PC-3 (cell line): ENCODE results near the gene APOBR.

Source experiments
- CTCF ChIP-seq: fragments of 300-600 bp; sonication (generic); conservative IDR thresholded peaks from 2 replicates; pipeline ENCODE4 v1.5.1; 2017; ENCODE audit warnings: antibody characterized with exemption, low read depth, mild to moderate bottlenecking, low read length
- EZH2 ChIP-seq: fragments of 300-600 bp; sonication (generic); IDR thresholded peaks from one replicate; pipeline ENCODE4 v1.6.1; 2017; ENCODE audit warnings: antibody characterized with exemption, mild to moderate bottlenecking, low read length; ENCODE audit not compliant: unreplicated experiment
- EZH2phosphoT487 ChIP-seq: fragments of 300-600 bp; sonication (generic); IDR thresholded peaks from 2 replicates; pipeline ENCODE4 v1.6.1; 2018; ENCODE audit warnings: mild to moderate bottlenecking, antibody characterized with exemption, low read length, borderline replicate concordance

DNA sequence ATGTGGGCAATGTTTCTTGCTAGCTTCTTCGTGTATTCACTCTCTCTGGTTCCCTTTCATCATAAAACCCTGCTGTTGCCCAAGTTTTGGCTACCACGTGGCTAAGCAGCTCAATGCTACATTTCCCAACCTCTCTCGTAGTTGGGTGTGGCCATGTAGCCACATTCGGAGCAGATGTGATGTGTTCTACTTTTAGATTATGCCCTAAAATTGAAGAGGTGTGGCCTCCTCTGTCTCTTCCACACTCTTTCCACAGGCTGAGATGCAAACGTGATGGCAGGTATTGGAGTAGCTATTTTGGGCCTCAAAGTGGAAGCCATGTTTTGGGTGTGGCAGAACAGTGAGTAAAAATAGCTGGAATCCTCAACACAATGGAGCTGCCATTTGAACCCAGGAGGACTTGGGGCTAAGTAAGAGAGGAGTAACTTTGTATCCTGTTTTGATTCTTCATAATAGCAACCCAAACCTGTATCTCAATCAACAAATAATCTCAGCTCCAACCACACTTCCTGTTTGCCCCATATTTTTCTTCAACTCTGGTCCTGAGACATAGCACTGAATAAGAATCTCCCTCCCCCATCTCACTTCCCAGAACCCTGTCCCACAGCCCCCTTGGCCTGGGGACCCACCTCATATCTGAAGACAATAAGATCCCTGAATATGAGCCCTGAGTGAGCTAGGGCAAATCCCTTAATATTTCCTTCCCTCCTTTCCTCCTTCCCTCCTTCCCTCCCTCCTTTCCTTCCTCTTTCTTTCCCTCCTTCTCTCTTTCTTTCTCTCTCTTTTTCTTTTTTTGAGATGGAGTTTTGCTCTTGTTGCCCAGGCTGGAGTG is 40.3 kb downstream of the APOBR start:
- TF ChIP-seq CTCF: no peak
- TF ChIP-seq EZH2phosphoT487: no peak
- TF ChIP-seq EZH2: no peak
